Calu3 (cell line): ENCODE data around the gene HADHB. TPM values are rescaled to one million over a fixed set of nuclear protein-coding genes. Genes with fewer than 3 reads are reported as not detected.

Source experiments
- BruUV-seq: library from RNA; stranded (reverse); fragments of 400-500 nt; replicated peaks from 2 replicates; lab custom pipeline; 2021; lab: Mats Ljungman, UMichigan
- CTCF ChIA-PET: fragments of 300-600 bp; sonication (Branson Sonifier 250); formaldehyde crosslinking; loops from one replicate; lab custom pipeline; 2022; ENCODE audit warnings: antibody characterized with exemption; lab: Charles Lee
- DNase-seq: peaks from one replicate; pipeline ENCODE4 v3.0.0; 2022
- H3K27ac Mint-ChIP-seq: one replicate; pipeline ENCODE4 v1.8.0; 2022; ENCODE audit warnings: mixed read lengths; ENCODE audit not compliant: unreplicated experiment
- H3K27me3 Mint-ChIP-seq: one replicate; pipeline ENCODE4 v1.8.0; 2022; ENCODE audit warnings: mixed read lengths; ENCODE audit not compliant: unreplicated experiment
- H3K36me3 Mint-ChIP-seq: one replicate; pipeline ENCODE4 v1.8.0; 2022; ENCODE audit warnings: mild to moderate bottlenecking, moderate library complexity, mixed read lengths; ENCODE audit not compliant: insufficient read depth, unreplicated experiment
- H3K4me1 Mint-ChIP-seq: one replicate; pipeline ENCODE4 v1.8.0; 2022; ENCODE audit warnings: mild to moderate bottlenecking, low read depth, mixed read lengths; ENCODE audit not compliant: unreplicated experiment
- H3K4me3 Mint-ChIP-seq: one replicate; pipeline ENCODE4 v1.8.0; 2022; ENCODE audit warnings: mild to moderate bottlenecking, low read depth, moderate library complexity, mixed read lengths; ENCODE audit not compliant: unreplicated experiment
- H3K9me3 Mint-ChIP-seq: one replicate; pipeline ENCODE4 v1.8.0; 2022; ENCODE audit warnings: low read depth, mixed read lengths; ENCODE audit not compliant: unreplicated experiment
- intact Hi-C: fragments of 100-400 bp; cut with micrococcal nuclease; formaldehyde crosslinking; loops from one replicate; pipeline ENCODE4 v1.10.0; 2022; ENCODE audit not compliant: unreplicated experiment
- total RNA-seq: library from RNA; stranded (reverse); gene quantifications from 2 replicates; pipeline ENCODE4 v1.2.3, GENCODE V29; 2022
- TF ChIP-seq, protein P1 (sequence below): fragments of 200-600 bp; IDR thresholded peaks from one replicate; pipeline ENCODE4 v1.8.0; 2022; ENCODE audit warnings: antibody characterized with exemption; ENCODE audit not compliant: unreplicated experiment

HADHB gene
- total RNA-seq, 1 experiment from 2014 or later = 84.4 TPM

- peaks cover 8% of the 10 kb centered on the region for H3K9me3 Mint-ChIP-seq
- TF ChIP-seq, protein P1, sequence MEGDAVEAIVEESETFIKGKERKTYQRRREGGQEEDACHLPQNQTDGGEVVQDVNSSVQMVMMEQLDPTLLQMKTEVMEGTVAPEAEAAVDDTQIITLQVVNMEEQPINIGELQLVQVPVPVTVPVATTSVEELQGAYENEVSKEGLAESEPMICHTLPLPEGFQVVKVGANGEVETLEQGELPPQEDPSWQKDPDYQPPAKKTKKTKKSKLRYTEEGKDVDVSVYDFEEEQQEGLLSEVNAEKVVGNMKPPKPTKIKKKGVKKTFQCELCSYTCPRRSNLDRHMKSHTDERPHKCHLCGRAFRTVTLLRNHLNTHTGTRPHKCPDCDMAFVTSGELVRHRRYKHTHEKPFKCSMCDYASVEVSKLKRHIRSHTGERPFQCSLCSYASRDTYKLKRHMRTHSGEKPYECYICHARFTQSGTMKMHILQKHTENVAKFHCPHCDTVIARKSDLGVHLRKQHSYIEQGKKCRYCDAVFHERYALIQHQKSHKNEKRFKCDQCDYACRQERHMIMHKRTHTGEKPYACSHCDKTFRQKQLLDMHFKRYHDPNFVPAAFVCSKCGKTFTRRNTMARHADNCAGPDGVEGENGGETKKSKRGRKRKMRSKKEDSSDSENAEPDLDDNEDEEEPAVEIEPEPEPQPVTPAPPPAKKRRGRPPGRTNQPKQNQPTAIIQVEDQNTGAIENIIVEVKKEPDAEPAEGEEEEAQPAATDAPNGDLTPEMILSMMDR = no peak
- no peak for DNase-seq
- no peak overlapping the region for H3K4me3 Mint-ChIP-seq
- H3K36me3 Mint-ChIP-seq = peaks cover 37% of the 10 kb centered on the region
- no peaks in the 10 kb centered on the region for H3K4me1 Mint-ChIP-seq
- no TSS peak for BruUV-seq
- CTCF ChIA-PET = no interaction called here
- intact Hi-C loops = no loop called here
- no peaks in the 10 kb centered on the region for H3K27me3 Mint-ChIP-seq
- H3K27ac Mint-ChIP-seq = no peak overlapping the region
These were observed 30.0 kb upstream of the HADHB start for GRCh38 chr2:26214759-26215158.

DNA sequence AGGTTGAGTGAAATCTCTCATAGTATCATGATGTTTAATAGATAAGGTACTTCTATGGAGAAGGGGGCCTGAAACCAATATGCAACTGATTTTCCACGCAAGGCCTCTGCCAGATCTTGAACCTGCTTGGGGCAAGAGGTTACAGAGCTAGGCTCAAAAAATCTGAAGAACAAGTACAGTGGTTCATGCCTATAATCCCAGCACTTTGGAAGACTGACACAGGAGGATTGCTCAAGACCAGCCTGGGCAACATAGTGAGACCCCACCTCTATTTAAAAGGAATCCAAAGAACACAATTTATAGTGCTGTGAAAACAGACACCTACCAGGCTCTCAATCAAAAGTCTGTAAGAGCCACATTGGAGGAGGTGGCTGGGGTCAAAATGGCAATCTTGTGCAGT is 28.9 kb upstream of the HADHB start:
- BruUV-seq = no TSS peak
- H3K9me3 Mint-ChIP-seq = peaks cover 8% of the 10 kb centered on the region
- no peak for DNase-seq
- H3K27ac Mint-ChIP-seq = no peak overlapping the region
- no peak overlapping the region for H3K4me3 Mint-ChIP-seq
- TF ChIP-seq, protein P1 = no peak
- no peaks in the 10 kb centered on the region for H3K4me1 Mint-ChIP-seq
- H3K36me3 Mint-ChIP-seq = peaks cover 37% of the 10 kb centered on the region
- intact Hi-C loops = no loop called here
- no peaks in the 10 kb centered on the region for H3K27me3 Mint-ChIP-seq
- CTCF ChIA-PET = no interaction called here

- no TSS peak for BruUV-seq
- Mint-ChIP-seq H3K27ac (no peak overlapping the region), H3K4me3 (no peak overlapping the region), H3K36me3 (peaks cover 37% of the 10 kb centered on the region), H3K27me3 (no peaks in the 10 kb centered on the region), H3K9me3 (peaks cover 8% of the 10 kb centered on the region), H3K4me1 (no peaks in the 10 kb centered on the region)
- CTCF ChIA-PET = no interaction called here
- DNase-seq = no peak
- intact Hi-C loops = no loop called here
- TF ChIP-seq, protein P1 = no peak
These were observed 28.2 kb upstream of the HADHB start for GRCh38 chr2:26216587-26216986.

DNA sequence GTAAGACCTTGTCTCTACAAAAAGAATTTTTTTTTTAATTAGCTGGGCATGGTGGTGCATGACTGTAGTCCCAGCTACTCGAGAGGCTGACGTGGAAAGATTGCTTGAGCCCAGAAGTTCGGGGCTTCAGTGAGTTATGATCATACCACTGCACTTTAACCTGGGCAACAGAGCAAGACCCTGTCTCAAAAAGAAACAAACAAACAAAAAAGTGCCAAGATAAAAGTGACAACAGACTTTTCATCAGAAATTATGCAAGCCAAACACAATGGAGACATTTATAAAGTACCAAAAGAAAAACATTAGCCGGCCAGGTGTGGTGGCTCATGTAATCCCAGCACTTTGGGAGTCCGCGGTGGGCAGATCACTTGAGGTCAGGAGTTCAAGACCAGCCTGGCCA is 27.0 kb upstream of the HADHB start:
- intact Hi-C loops = no loop called here
- Mint-ChIP-seq H3K9me3 (peaks cover 8% of the 10 kb centered on the region), H3K36me3 (peaks cover 29% of the 10 kb centered on the region), H3K4me1 (no peaks in the 10 kb centered on the region), H3K27ac (no peak overlapping the region), H3K27me3 (no peaks in the 10 kb centered on the region), H3K4me3 (no peak overlapping the region)
- TF ChIP-seq, protein P1 = no peak
- BruUV-seq = no TSS peak
- CTCF ChIA-PET = no interaction called here
- no peak for DNase-seq
